Measurements from ENCODE around the gene BRICD5.

BRICD5 gene

DNA sequence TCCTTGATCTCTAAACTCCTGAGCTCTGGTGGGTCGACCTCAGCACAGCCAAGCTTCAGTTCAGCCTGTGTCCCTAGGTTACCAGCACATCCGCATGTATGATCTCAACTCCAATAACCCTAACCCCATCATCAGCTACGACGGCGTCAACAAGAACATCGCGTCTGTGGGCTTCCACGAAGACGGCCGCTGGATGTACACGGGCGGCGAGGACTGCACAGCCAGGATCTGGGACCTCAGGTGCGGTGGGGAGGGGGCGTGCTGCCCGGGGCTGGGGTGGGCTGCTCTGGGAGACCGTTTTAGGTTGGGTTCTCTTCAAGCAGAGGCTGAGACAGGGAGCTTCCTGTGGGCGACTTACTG lies 4.3 kb downstream of the BRICD5 start:
- Histone ChIP-seq H3K36me3 (ENCODE audit: control insufficient read depth in 1 of 2, insufficient read depth in 2 of 2, low read length in 2 of 2) (peaks cover 35% of the 10 kb centered on the region in 2 experiments), H3K18ac (ENCODE audit: low read length) (no peak overlapping the region), H3K27me3 (ENCODE audit: insufficient read depth, low read length) (no peaks in the 10 kb centered on the region), H3K27ac (ENCODE audit: low read depth, low read length) (no peak overlapping the region), H4K91ac (ENCODE audit: low read depth, low read length) (peak overlapping the region; percentile 52), H3K4me3 (ENCODE audit: low read depth, low read length) (no peak overlapping the region), H3K9me3 (ENCODE audit: insufficient read depth, low read depth, low read length) (no peaks in the 10 kb centered on the region), H3K79me1 (ENCODE audit: low read length) (peaks cover 15% of the 10 kb centered on the region), H3K4me1 (ENCODE audit: control insufficient read depth in 1 of 2, insufficient read depth in 2 of 2, low read length in 2 of 2) (peaks cover 17 to 23% of the 10 kb centered on the region in 2 experiments), H2BK120ac (ENCODE audit: insufficient read depth, low read length, poor library complexity) (no peak overlapping the region), H3K9ac (ENCODE audit: low read length) (no peak overlapping the region), H3K4ac (ENCODE audit: low read depth, low read length) (peak overlapping the region; percentile 46), H4K12ac (ENCODE audit: low read depth, low read length) (peak overlapping the region; percentile 46), H3K14ac (ENCODE audit: low read length) (peak overlapping the region; percentile 38), H3K23ac (ENCODE audit: low read length) (no peak overlapping the region), H3K79me2 (ENCODE audit: control insufficient read depth, insufficient read depth, low read length, poor library complexity) (peaks cover 8% of the 10 kb centered on the region), H4K8ac (ENCODE audit: low read depth, low read length) (peak overlapping the region; percentile 99), H2BK12ac (ENCODE audit: low read length) (no peak overlapping the region), H2BK5ac (ENCODE audit: low read depth, low read length, poor library complexity) (no peak overlapping the region), H2AK5ac (ENCODE audit: low read length) (peak overlapping the region; percentile 22), H2AFZ (ENCODE audit: insufficient read depth, low read length, poor library complexity) (peak overlapping the region; percentile 68), H3K4me2 (ENCODE audit: low read length) (peak overlapping the region; percentile 92)
- no peak for DNase-seq
- WGBS (ENCODE audit: extremely low coverage, insufficient coverage, insufficient read length): no CpG with 5 or more reads among the region's 18 CpGs

- Histone ChIP-seq H4K91ac (ENCODE audit: low read depth, low read length) (peak overlapping the region; percentile 52), H3K36me3 (ENCODE audit: control insufficient read depth in 1 of 2, insufficient read depth in 2 of 2, low read length in 2 of 2) (peaks cover 35% of the 10 kb centered on the region in 2 experiments), H3K27ac (ENCODE audit: low read depth, low read length) (peak overlapping the region; percentile 27), H3K9ac (ENCODE audit: low read length) (peak overlapping the region; percentile 81), H3K4me3 (ENCODE audit: low read depth, low read length) (peak overlapping the region; percentile 93), H3K9me3 (ENCODE audit: insufficient read depth, low read depth, low read length) (no peaks in the 10 kb centered on the region), H3K18ac (ENCODE audit: low read length) (peak overlapping the region; percentile 8), H4K12ac (ENCODE audit: low read depth, low read length) (peak overlapping the region; percentile 46), H3K79me1 (ENCODE audit: low read length) (peaks cover 13% of the 10 kb centered on the region), H4K8ac (ENCODE audit: low read depth, low read length) (peak overlapping the region; percentile 99), H2AFZ (ENCODE audit: insufficient read depth, low read length, poor library complexity) (peak overlapping the region; percentile 68), H2BK5ac (ENCODE audit: low read depth, low read length, poor library complexity) (no peak overlapping the region), H2BK120ac (ENCODE audit: insufficient read depth, low read length, poor library complexity) (peak overlapping the region; percentile 2), H3K4me1 (ENCODE audit: control insufficient read depth in 1 of 2, insufficient read depth in 2 of 2, low read length in 2 of 2) (peaks cover 15 to 20% of the 10 kb centered on the region in 2 experiments), H3K4ac (ENCODE audit: low read depth, low read length) (peak overlapping the region; percentile 46), H2AK5ac (ENCODE audit: low read length) (peak overlapping the region; percentile 22), H3K23ac (ENCODE audit: low read length) (no peak overlapping the region), H3K27me3 (ENCODE audit: insufficient read depth, low read length) (no peaks in the 10 kb centered on the region), H3K14ac (ENCODE audit: low read length) (peak overlapping the region; percentile 38), H2BK12ac (ENCODE audit: low read length) (peak overlapping the region; percentile 0), H3K4me2 (ENCODE audit: low read length) (peak overlapping the region; percentile 92), H3K79me2 (ENCODE audit: control insufficient read depth, insufficient read depth, low read length, poor library complexity) (peaks cover 8% of the 10 kb centered on the region)
- no peak for DNase-seq
- WGBS (ENCODE audit: extremely low coverage, insufficient coverage, insufficient read length): no CpG with 5 or more reads among the region's 16 CpGs
These were observed 4.7 kb downstream of the BRICD5 start for GRCh38 chr16:2205967-2206313.

GRCh38 chr16:2205104-2205966 lies 5.3 kb downstream of the BRICD5 start, which contains the start of gene MLST8:
TSS of gene MLST8 (plus strand) at chr16:2205454. CDS start at chr16:2206086, 632 bp downstream.
- peaks cover 8% of the 10 kb centered on the region for H3K79me2 ChIP-seq (ENCODE audit: control insufficient read depth, insufficient read depth, low read length, poor library complexity)
- peak within 1 kb of the TSS; percentile 82 for H3K27ac ChIP-seq (ENCODE audit: low read depth, low read length)
- peak within 1 kb of the TSS; percentile 93 for H2AFZ ChIP-seq (ENCODE audit: insufficient read depth, low read length, poor library complexity)
- H3K14ac ChIP-seq (ENCODE audit: low read length): peak within 1 kb of the TSS; percentile 99
- H2BK5ac ChIP-seq (ENCODE audit: low read depth, low read length, poor library complexity): peak within 1 kb of the TSS; percentile 99
- H3K9ac ChIP-seq (ENCODE audit: low read length): peak within 1 kb of the TSS; percentile 99
- peaks cover 13% of the 10 kb centered on the region for H3K79me1 ChIP-seq (ENCODE audit: low read length)
- peak within 1 kb of the TSS; percentile 98 for H4K12ac ChIP-seq (ENCODE audit: low read depth, low read length)
- no peaks in the 10 kb centered on the region for H3K27me3 ChIP-seq (ENCODE audit: insufficient read depth, low read length)
- no peak within 1 kb of the TSS for H3K23ac ChIP-seq (ENCODE audit: low read length)
- H3K4me3 ChIP-seq (ENCODE audit: low read depth, low read length): peak within 1 kb of the TSS; percentile 93
- H3K18ac ChIP-seq (ENCODE audit: low read length): peak within 1 kb of the TSS; percentile 98
- peak within 1 kb of the TSS; percentile 98 for H2BK120ac ChIP-seq (ENCODE audit: insufficient read depth, low read length, poor library complexity)
- peak within 1 kb of the TSS; percentile 89 for H3K4ac ChIP-seq (ENCODE audit: low read depth, low read length)
- peak within 1 kb of the TSS; percentile 98 for H4K91ac ChIP-seq (ENCODE audit: low read depth, low read length)
- peak; percentile 60 to 87 for DNase-seq
- peak within 1 kb of the TSS; percentile 0 for H2BK12ac ChIP-seq (ENCODE audit: low read length)
- peaks cover 35% of the 10 kb centered on the region in 2 experiments for H3K36me3 ChIP-seq (ENCODE audit: control insufficient read depth in 1 of 2, insufficient read depth in 2 of 2, low read length in 2 of 2)
- H3K4me1 ChIP-seq (ENCODE audit: control insufficient read depth in 1 of 2, insufficient read depth in 2 of 2, low read length in 2 of 2): peaks cover 12 to 14% of the 10 kb centered on the region in 2 experiments
- peak within 1 kb of the TSS; percentile 99 for H4K8ac ChIP-seq (ENCODE audit: low read depth, low read length)
- no peaks in the 10 kb centered on the region for H3K9me3 ChIP-seq (ENCODE audit: insufficient read depth, low read depth, low read length)
- H2AK5ac ChIP-seq (ENCODE audit: low read length): peak within 1 kb of the TSS; percentile 22
- WGBS (ENCODE audit: extremely low coverage, insufficient coverage, insufficient read length): no CpG with 5 or more reads among the region's 93 CpGs
- H3K4me2 ChIP-seq (ENCODE audit: low read length): peak within 1 kb of the TSS; percentile 92

DNA sequence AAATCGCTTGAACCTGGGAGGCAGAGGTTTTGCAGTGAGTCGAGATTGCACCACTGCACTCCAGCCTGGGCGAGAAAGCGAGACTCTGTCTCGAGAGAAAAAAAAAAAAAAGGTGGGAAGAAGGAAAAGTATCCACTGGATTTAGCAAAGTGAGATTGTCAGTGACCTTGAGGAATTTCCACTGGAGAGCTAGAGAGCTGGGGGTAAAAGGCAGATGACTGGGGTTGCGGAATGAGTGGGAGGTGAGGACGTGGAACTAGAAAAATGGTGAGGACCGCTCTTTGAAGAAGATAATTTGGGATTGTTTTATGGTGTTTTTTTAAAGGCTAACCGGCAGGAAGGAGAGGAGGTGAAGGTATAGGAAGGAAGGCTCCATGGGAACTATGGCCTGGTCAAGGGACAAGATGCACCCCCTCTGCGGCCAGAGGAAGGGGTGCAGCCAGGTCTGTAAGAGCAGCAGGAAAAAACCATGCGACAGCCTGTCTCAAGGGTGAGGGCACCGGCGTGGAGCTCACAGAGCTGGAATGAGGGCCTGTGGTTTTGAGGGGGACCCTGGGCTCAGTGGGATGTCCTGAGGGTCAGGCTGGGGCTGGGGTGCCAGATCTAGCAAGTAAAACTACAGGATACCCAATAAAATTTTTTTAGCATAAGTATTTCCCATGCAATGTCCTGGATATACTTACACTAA lies 6.1 kb downstream of the BRICD5 start:
- peaks cover 13% of the 10 kb centered on the region for H3K79me1 ChIP-seq (ENCODE audit: low read length)
- H3K18ac ChIP-seq (ENCODE audit: low read length): peak overlapping the region; percentile 55
- no peak overlapping the region for H2AK5ac ChIP-seq (ENCODE audit: low read length)
- H3K4me2 ChIP-seq (ENCODE audit: low read length): peak overlapping the region; percentile 85
- H3K23ac ChIP-seq (ENCODE audit: low read length): no peak overlapping the region
- H3K79me2 ChIP-seq (ENCODE audit: control insufficient read depth, insufficient read depth, low read length, poor library complexity): peaks cover 8% of the 10 kb centered on the region
- H3K27me3 ChIP-seq (ENCODE audit: insufficient read depth, low read length): peaks cover 3% of the 10 kb centered on the region
- peak overlapping the region; percentile 94 for H4K8ac ChIP-seq (ENCODE audit: low read depth, low read length)
- H2AFZ ChIP-seq (ENCODE audit: insufficient read depth, low read length, poor library complexity): peak overlapping the region; percentile 83
- H3K4me1 ChIP-seq (ENCODE audit: control insufficient read depth in 1 of 2, insufficient read depth in 2 of 2, low read length in 2 of 2): peaks cover 8 to 9% of the 10 kb centered on the region in 2 experiments
- no peak overlapping the region for H2BK120ac ChIP-seq (ENCODE audit: insufficient read depth, low read length, poor library complexity)
- no peak for DNase-seq
- no peak overlapping the region for H2BK5ac ChIP-seq (ENCODE audit: low read depth, low read length, poor library complexity)
- H3K9ac ChIP-seq (ENCODE audit: low read length): no peak overlapping the region
- H3K14ac ChIP-seq (ENCODE audit: low read length): peak overlapping the region; percentile 16
- no peak overlapping the region for H3K4ac ChIP-seq (ENCODE audit: low read depth, low read length)
- no peaks in the 10 kb centered on the region for H3K9me3 ChIP-seq (ENCODE audit: insufficient read depth, low read depth, low read length)
- H3K27ac ChIP-seq (ENCODE audit: low read depth, low read length): no peak overlapping the region
- 100% methylated on average over 3 of the region's 13 CpGs for WGBS (ENCODE audit: extremely low coverage, insufficient coverage, insufficient read length)
- peak overlapping the region; percentile 30 for H4K91ac ChIP-seq (ENCODE audit: low read depth, low read length)
- peak overlapping the region; percentile 91 for H4K12ac ChIP-seq (ENCODE audit: low read depth, low read length)
- no peak overlapping the region for H2BK12ac ChIP-seq (ENCODE audit: low read length)
- peaks cover 28 to 30% of the 10 kb centered on the region in 2 experiments for H3K36me3 ChIP-seq (ENCODE audit: control insufficient read depth in 1 of 2, insufficient read depth in 2 of 2, low read length in 2 of 2)
- no peak overlapping the region for H3K4me3 ChIP-seq (ENCODE audit: low read depth, low read length)
